Ovary (tissue), 3 donors: ENCODE results near the gene CYP4B1.

Experiments used
- CTCF ChIP-seq, 3 donors: fragments of 450-650 bp in 2 of 3; fragments of 200-600 bp in 1 of 3; IDR thresholded peaks; one replicate each; pipeline versions ENCODE4 v1.5.1 to v1.8.0; 2016 to 2022; ENCODE audit warnings: antibody characterized with exemption in 3 of 3, mild to moderate bottlenecking in 1 of 3
- POLR2A ChIP-seq: fragments of 450-650 bp; IDR thresholded peaks from one replicate; pipeline ENCODE4 v1.6.1; 2017; ENCODE audit warnings: antibody characterized with exemption, mild to moderate bottlenecking, moderate library complexity
- donor health status: DM: no; HTN: no; CAD: no.

GRCh38 chr1:46810596-46810995 is 11.8 kb downstream of the CYP4B1 start:
- TF ChIP-seq CTCF (IDR thresholded peaks at IDR 0.05), result no peak
- TF ChIP-seq POLR2A, result no peak
